ENCODE measurements around the gene ARMC2. TPM values are rescaled to one million over a fixed set of nuclear protein-coding genes. Genes with fewer than 3 reads are reported as not detected.

Gene ARMC2
- total RNA-seq, 1 donor from 2014 or later = 14.0 TPM

GRCh38 chr6:109010705-109011102, 162.5 kb downstream of the ARMC2 start:
- no peaks in the 10 kb centered on the region for H3K27me3 ChIP-seq (ENCODE audit: low read depth)
- no peak for DNase-seq
- no peaks in the 10 kb centered on the region for H3K9me3 ChIP-seq (replicated peaks)
- H3K4me3 ChIP-seq = peak overlapping the region; percentile 88
- peak overlapping the region; percentile 97 for H3K27ac ChIP-seq (replicated peaks)
- intact Hi-C loops (cut with micrococcal nuclease) = no loop called here
- no peak for TF ChIP-seq CTCF (IDR thresholded peaks at IDR 0.05; ENCODE audit: borderline replicate concordance)
- H3K36me3 ChIP-seq = no peaks in the 10 kb centered on the region
- peaks cover 75% of the 10 kb centered on the region for H3K4me1 ChIP-seq

GRCh38 chr6:109013656-109014305, 165.6 kb downstream of the ARMC2 start:
- Histone ChIP-seq H3K27ac (replicated peaks) (peak overlapping the region; percentile 53), H3K36me3 (no peaks in the 10 kb centered on the region), H3K9me3 (replicated peaks) (no peaks in the 10 kb centered on the region), H3K4me1 (peaks cover 60% of the 10 kb centered on the region), H3K27me3 (ENCODE audit: low read depth) (no peaks in the 10 kb centered on the region), H3K4me3 (no peak overlapping the region)
- no peak for TF ChIP-seq CTCF (IDR thresholded peaks at IDR 0.05; ENCODE audit: borderline replicate concordance)
- no peak for DNase-seq
- intact Hi-C loops (cut with micrococcal nuclease) = no loop called here

- Histone ChIP-seq H3K27me3 (ENCODE audit: low read depth) (no peaks in the 10 kb centered on the region), H3K27ac (replicated peaks) (peak overlapping the region; percentile 53), H3K4me1 (peaks cover 60% of the 10 kb centered on the region), H3K4me3 (no peak overlapping the region), H3K9me3 (replicated peaks) (no peaks in the 10 kb centered on the region), H3K36me3 (no peaks in the 10 kb centered on the region)
- no peak for TF ChIP-seq CTCF (IDR thresholded peaks at IDR 0.05; ENCODE audit: borderline replicate concordance)
- intact Hi-C loops (cut with micrococcal nuclease) = no loop called here
- no peak for DNase-seq
These were observed 166.4 kb downstream of the ARMC2 start for GRCh38 chr6:109014606-109015005.

- H3K9me3 ChIP-seq (replicated peaks) = no peaks in the 10 kb centered on the region
- no peak for TF ChIP-seq CTCF (IDR thresholded peaks at IDR 0.05; ENCODE audit: borderline replicate concordance)
- no peaks in the 10 kb centered on the region for H3K27me3 ChIP-seq (ENCODE audit: low read depth)
- no peak for DNase-seq
- peak overlapping the region; percentile 53 for H3K27ac ChIP-seq (replicated peaks)
- H3K4me1 ChIP-seq = peaks cover 60% of the 10 kb centered on the region
- no peaks in the 10 kb centered on the region for H3K36me3 ChIP-seq
- intact Hi-C loops (cut with micrococcal nuclease) = no loop called here
- no peak overlapping the region for H3K4me3 ChIP-seq
These were observed 167.0 kb downstream of the ARMC2 start for GRCh38 chr6:109015176-109015575.

- no peak for TF ChIP-seq CTCF (IDR thresholded peaks at IDR 0.05; ENCODE audit: borderline replicate concordance)
- no peaks in the 10 kb centered on the region for H3K27me3 ChIP-seq (ENCODE audit: low read depth)
- no peaks in the 10 kb centered on the region for H3K9me3 ChIP-seq (replicated peaks)
- no peak overlapping the region for H3K4me3 ChIP-seq
- H3K4me1 ChIP-seq = peaks cover 62% of the 10 kb centered on the region
- intact Hi-C loops (cut with micrococcal nuclease) = no loop called here
- no peaks in the 10 kb centered on the region for H3K36me3 ChIP-seq
- no peak overlapping the region for H3K27ac ChIP-seq (replicated peaks)
- DNase-seq = no peak
These were observed 171.7 kb downstream of the ARMC2 start for GRCh38 chr6:109019911-109020310.

Measured in left ventricle myocardium inferior (tissue), 1 donor.